HG03025 (cell line): Measurements from ENCODE around the gene ZNF790.
A peak's percentile ranks its signal among the peaks of the same experiment; 100 is the strongest.
"Not testable (repeated sequence)": the region's sequence is repeated elsewhere in the genome, so short reads cannot be mapped to it uniquely, and the experiment has no call there.

Experiments
- ATAC-seq: cut with Tn5 transposase; IDR thresholded peaks from one replicate; pipeline ENCODE4 v1.9.1; 2021; ENCODE audit warnings: mild to moderate bottlenecking, moderate library complexity; ENCODE audit not compliant: unreplicated experiment, low FRiP score

Gene ZNF790

GRCh38 chr19:36837906-36838783 is at the start of gene ZNF790:
Gene ZNF790 (minus strand): TSS chr19:36838387. CDS start chr19:36825619, 12,768 bp downstream.
- ATAC-seq = peak; percentile 88

GRCh38 chr19:36876993-36877938 is 39.1 kb upstream of the ZNF790 start:
- ATAC-seq = no peak

GRCh38 chr19:36851898-36852297 is 13.7 kb upstream of the ZNF790 start:
- no peak for ATAC-seq

GRCh38 chr19:36850559-36851442 is 12.6 kb upstream of the ZNF790 start, which contains the start of gene ZNF345:
Gene ZNF345 (plus strand): TSS chr19:36850876. CDS start chr19:36876831, 25,955 bp downstream.
- peak; percentile 79 for ATAC-seq

GRCh38 chr19:36849701-36850558 is 11.7 kb upstream of the ZNF790 start:
- ATAC-seq = peak; percentile 83

- ATAC-seq = no peak
Measured at GRCh38 chr19:36847968-36848367, 9.8 kb upstream of the ZNF790 start.

- ATAC-seq = no peak
Measured at GRCh38 chr19:36838784-36839324, 667 bp upstream of the ZNF790 start.

GRCh38 chr19:36837176-36837905 is 846 bp downstream of the ZNF790 start:
- no peak for ATAC-seq

GRCh38 chr19:36833430-36833829 is 4.8 kb downstream of the ZNF790 start:
- no peak for ATAC-seq

GRCh38 chr19:36821758-36822157 is 16.4 kb downstream of the ZNF790 start:
- ATAC-seq = no peak

- no peak for ATAC-seq
Measured at GRCh38 chr19:36819130-36819630, 19.0 kb downstream of the ZNF790 start.

GRCh38 chr19:36807029-36807428 is 31.2 kb downstream of the ZNF790 start:
- ATAC-seq = no peak

GRCh38 chr19:36805364-36805763 is 32.8 kb downstream of the ZNF790 start:
- ATAC-seq = no peak

GRCh38 chr19:36797786-36798108 is 40.4 kb downstream of the ZNF790 start:
- no peak for ATAC-seq

GRCh38 chr19:36796714-36796992 is 41.5 kb downstream of the ZNF790 start:
- ATAC-seq = no peak

GRCh38 chr19:36791420-36792141 is 46.6 kb downstream of the ZNF790 start:
- not testable (repeated sequence) for ATAC-seq

- no peak for ATAC-seq
Measured at GRCh38 chr19:36775768-36776167, 62.4 kb downstream of the ZNF790 start.

GRCh38 chr19:36773223-36773579 is 65.0 kb downstream of the ZNF790 start:
- no peak for ATAC-seq
